Left lung (tissue), 10 donors: ENCODE results near the gene IDUA. TPM values are rescaled to one million over a fixed set of nuclear protein-coding genes. Genes with fewer than 3 reads are reported as not detected.

Source experiments
- ATAC-seq: fragments of 200-7000 bp; cut with Tn5 transposase; one replicate; pipeline ENCODE4 v1.9.1; 2020; ENCODE audit warnings: moderate library complexity
- DNase-seq, 4 donors: peaks; one replicate each; pipeline ENCODE4 v3.0.0-alpha.2; 2013 to 2020
- H3K27ac ChIP-seq, 2 donors: fragments of 200-600 bp; sonication (generic) in 1 of 2; one replicate each; pipeline versions ENCODE4 v1.5.0 to v1.8.0; 2020 to 2021
- H3K27me3 ChIP-seq, 2 donors: fragments of 200-600 bp; sonication (generic) in 1 of 2; one replicate each; pipeline versions ENCODE4 v1.5.0 to v1.8.0; 2020 to 2021
- H3K36me3 ChIP-seq, 2 donors: fragments of 200-600 bp; sonication (generic) in 1 of 2; one replicate each; pipeline versions ENCODE4 v1.5.0 to v1.8.0; 2020 to 2021
- H3K4me1 ChIP-seq, 2 donors: fragments of 200-600 bp; one replicate each; pipeline ENCODE4 v1.8.0; 2021
- H3K4me3 ChIP-seq, 2 donors: fragments of 200-600 bp; sonication (generic) in 1 of 2; one replicate each; pipeline versions ENCODE4 v1.5.0 to v1.8.0; 2020 to 2021; ENCODE audit warnings: mild to moderate bottlenecking in 1 of 2
- H3K9me3 ChIP-seq, 2 donors: fragments of 200-600 bp; sonication (generic) in 1 of 2; one replicate each; pipeline versions ENCODE4 v1.5.0 to v1.8.0; 2020 to 2021
- CTCF ChIP-seq, 2 donors: fragments of 200-600 bp; sonication (generic) in 1 of 2; IDR thresholded peaks; one replicate each; pipeline versions ENCODE4 v1.5.0 to v1.8.0; 2021; ENCODE audit warnings: antibody characterized with exemption in 2 of 2
- intact Hi-C, 2 donors: fragments of 100-400 bp; cut with DNase I; formaldehyde crosslinking; loops; one replicate each; pipeline versions ENCODE4 v1.11.2 to v1.14.2; 2022
- polyA plus RNA-seq, 6 donors: library from polyadenylated mRNA; unstranded; fragments of 120-200 nt; gene quantifications; one replicate each; pipeline ENCODE4 v1.2.1, GENCODE V29; 2013; ENCODE audit not compliant: insufficient read length in 6 of 6
- total RNA-seq, 2 donors: library from RNA; stranded (reverse); fragmentation: NEBNext Ultra II Directional; extraction: Animal tissue kit (Norgen Biotek cat#: 25700); gene quantifications; one replicate each; pipeline ENCODE4 v1.2.1, GENCODE V29; 2021
- donor health status: DM: no; HTN: yes; CAD: no.
- donor health status: DM: no; HTN: no; CAD: no.

The IDUA gene
- total and polyA plus RNA-seq, 8 donors, result 10.1 to 46.8 (median 19.1) TPM

GRCh38 chr4:955931-956381, 30.9 kb upstream of the IDUA start:
- no peak overlapping the region for H3K27ac ChIP-seq
- DNase-seq (peak in 2 of 4 donors; percentile 26 to 68), ATAC-seq (no peak)
- no peaks in the 10 kb centered on the region for H3K9me3 ChIP-seq
- no peak overlapping the region for H3K4me3 ChIP-seq
- no peaks in the 10 kb centered on the region for H3K4me1 ChIP-seq
- intact Hi-C loops, result no loop called here
- H3K36me3 ChIP-seq, result peaks cover 0 to 78% of the 10 kb centered on the region in 2 donors
- no peaks in the 10 kb centered on the region for H3K27me3 ChIP-seq
- no peak for TF ChIP-seq CTCF (IDR thresholded peaks at IDR 0.05)

- no peak overlapping the region for H3K27ac ChIP-seq
- no peaks in the 10 kb centered on the region for H3K4me1 ChIP-seq
- DNase-seq (peak in 2 of 4 donors; percentile 6 to 47), ATAC-seq (no peak)
- intact Hi-C loops, result no loop called here
- no peaks in the 10 kb centered on the region for H3K9me3 ChIP-seq
- no peaks in the 10 kb centered on the region for H3K27me3 ChIP-seq
- H3K36me3 ChIP-seq, result peaks cover 0 to 80% of the 10 kb centered on the region in 2 donors
- no peak for TF ChIP-seq CTCF (IDR thresholded peaks at IDR 0.05)
- H3K4me3 ChIP-seq, result no peak overlapping the region
Observed at GRCh38 chr4:956531-957230, 30.2 kb upstream of the IDUA start.

GRCh38 chr4:957231-957580, 29.6 kb upstream of the IDUA start:
- no peaks in the 10 kb centered on the region for H3K9me3 ChIP-seq
- ATAC-seq, result no peak
- peak in 1 of 4 donors; percentile 6 for DNase-seq
- no peak overlapping the region for H3K27ac ChIP-seq
- no peaks in the 10 kb centered on the region for H3K4me1 ChIP-seq
- no peak for TF ChIP-seq CTCF (IDR thresholded peaks at IDR 0.05)
- intact Hi-C loops, result no loop called here
- H3K36me3 ChIP-seq, result peaks cover 0 to 82% of the 10 kb centered on the region in 2 donors
- no peaks in the 10 kb centered on the region for H3K27me3 ChIP-seq
- no peak overlapping the region for H3K4me3 ChIP-seq

- no peak for ATAC-seq
- intact Hi-C loops, result no loop called here
- H3K27me3 ChIP-seq, result no peaks in the 10 kb centered on the region
- no peaks in the 10 kb centered on the region for H3K9me3 ChIP-seq
- no peaks in the 10 kb centered on the region for H3K4me1 ChIP-seq
- no peak for TF ChIP-seq CTCF (IDR thresholded peaks at IDR 0.05)
- H3K36me3 ChIP-seq, result peaks cover 0 to 87% of the 10 kb centered on the region in 2 donors
- no peak overlapping the region for H3K4me3 ChIP-seq
- DNase-seq, result peak in 2 of 4 donors; percentile 27 to 76
- H3K27ac ChIP-seq, result no peak overlapping the region
Observed at GRCh38 chr4:957581-958313, 29.1 kb upstream of the IDUA start.

GRCh38 chr4:958314-958665, 28.6 kb upstream of the IDUA start:
- H3K27me3 ChIP-seq, result no peaks in the 10 kb centered on the region
- TF ChIP-seq CTCF (IDR thresholded peaks at IDR 0.05), result no peak
- ATAC-seq, result no peak
- intact Hi-C loops, result no loop called here
- H3K9me3 ChIP-seq, result no peaks in the 10 kb centered on the region
- no peaks in the 10 kb centered on the region for H3K4me1 ChIP-seq
- peaks cover 0 to 92% of the 10 kb centered on the region in 2 donors for H3K36me3 ChIP-seq
- peak in 1 of 4 donors; percentile 30 for DNase-seq
- H3K27ac ChIP-seq, result no peak overlapping the region
- no peak overlapping the region for H3K4me3 ChIP-seq
